ENCODE data around the gene SLC28A3.
"Not testable (repeated sequence)": the region's sequence is repeated elsewhere in the genome, so short reads cannot be mapped to it uniquely, and the experiment has no call there.

The SLC28A3 gene

GRCh38 chr9:84340535-84340934 is at the start of gene SLC28A3:
TSS of gene SLC28A3 (minus strand) at chr9:84340758. CDS start at chr9:84340633, 125 bp downstream.
- no peak for DNase-seq

GRCh38 chr9:84390254-84390653 is 49.7 kb upstream of the SLC28A3 start:
- DNase-seq: not testable (repeated sequence)

DNA sequence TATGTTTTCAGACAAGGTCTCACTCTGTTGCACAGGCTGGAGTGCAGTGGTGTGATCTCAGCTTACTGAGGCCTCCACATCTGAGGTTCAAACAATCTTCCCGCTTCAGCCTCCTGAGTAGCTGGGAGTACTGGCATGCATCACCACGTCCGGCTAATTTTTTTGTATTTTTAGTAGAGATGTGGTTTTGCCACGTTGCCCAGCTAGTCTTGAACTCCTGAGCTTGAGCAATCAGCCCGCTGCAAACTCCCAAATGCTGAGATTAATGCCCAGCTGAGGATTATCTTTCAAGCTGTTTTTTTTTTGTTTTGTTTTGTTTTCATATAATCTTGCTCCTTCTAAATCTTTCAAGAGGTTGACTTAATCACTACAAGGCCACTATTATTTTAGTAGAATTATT is 47.3 kb upstream of the SLC28A3 start:
- DNase-seq: no peak

- no peak for DNase-seq
Observed at GRCh38 chr9:84386753-84387152, 46.2 kb upstream of the SLC28A3 start.

GRCh38 chr9:84385386-84386040 is 45.0 kb upstream of the SLC28A3 start:
- DNase-seq: no peak

- DNase-seq: no peak
Observed at GRCh38 chr9:84384617-84385016, 44.1 kb upstream of the SLC28A3 start.

DNA sequence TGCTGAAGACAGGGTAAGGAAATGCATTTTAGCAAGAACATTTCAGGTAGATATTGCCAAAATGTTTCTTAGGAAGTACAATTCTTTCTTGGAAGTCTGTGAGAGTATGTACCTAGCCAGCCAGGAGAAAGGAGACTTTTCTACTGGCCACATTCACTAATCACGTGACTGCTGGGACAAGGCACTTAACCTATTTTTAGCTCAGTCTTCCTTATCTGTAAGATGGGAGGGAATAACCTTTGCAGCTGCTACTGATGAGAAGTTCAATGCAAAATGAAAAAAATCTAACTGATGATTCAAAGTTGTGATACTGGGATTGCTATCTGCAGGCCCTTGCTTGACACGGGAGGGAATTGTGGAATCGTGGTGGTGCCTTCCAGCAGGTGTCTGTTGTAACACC is 42.6 kb upstream of the SLC28A3 start:
- DNase-seq: no peak

DNA sequence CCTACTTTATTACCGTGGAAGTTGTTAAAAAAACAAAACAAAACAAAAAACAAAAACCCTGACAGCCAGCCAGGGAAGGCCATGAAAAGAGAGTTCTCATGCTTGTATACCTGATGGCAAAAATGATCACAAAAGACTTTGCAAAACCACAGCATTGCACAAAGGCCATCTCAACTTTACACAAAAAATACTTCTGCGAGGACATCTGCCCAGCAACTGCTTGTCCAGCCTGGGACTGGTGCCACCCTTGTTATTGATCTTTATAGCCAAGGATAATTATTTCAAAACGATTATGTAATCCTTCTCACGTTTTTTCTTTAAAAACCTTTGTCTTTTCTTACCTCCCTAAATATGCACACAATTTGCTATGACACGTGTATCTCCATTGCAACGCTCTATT is 42.2 kb upstream of the SLC28A3 start:
- no peak for DNase-seq

- no peak for DNase-seq
Observed at GRCh38 chr9:84381508-84381907, 41.0 kb upstream of the SLC28A3 start.

- no peak for DNase-seq
Observed at GRCh38 chr9:84379740-84380139, 39.2 kb upstream of the SLC28A3 start.

GRCh38 chr9:84375954-84376353 is 35.4 kb upstream of the SLC28A3 start:
- DNase-seq: no peak

- DNase-seq: no peak
Observed at GRCh38 chr9:84374516-84374915, 34.0 kb upstream of the SLC28A3 start.

DNA sequence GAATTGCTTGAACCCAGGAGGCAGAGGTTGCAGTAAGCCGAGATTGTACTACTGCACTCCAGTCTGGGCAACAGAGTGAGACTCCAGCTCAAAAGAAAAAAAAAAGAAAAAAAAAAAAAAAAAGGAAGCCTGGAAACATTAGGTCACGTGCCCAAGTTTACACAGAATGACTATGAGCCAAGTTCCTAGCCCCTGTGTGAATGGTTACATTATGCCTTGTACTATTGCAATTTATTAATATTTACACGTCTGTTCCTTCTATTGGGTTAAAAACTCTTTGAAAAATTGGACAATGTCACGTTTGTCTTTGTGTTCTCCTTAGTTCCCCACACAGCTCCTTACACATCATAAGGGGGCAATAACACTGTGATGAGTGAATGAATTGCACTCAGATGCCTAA is 33.5 kb upstream of the SLC28A3 start:
- no peak for DNase-seq

GRCh38 chr9:84371737-84372136 is 31.2 kb upstream of the SLC28A3 start:
- DNase-seq: no peak

- DNase-seq: no peak
Observed at GRCh38 chr9:84368601-84369000, 28.0 kb upstream of the SLC28A3 start.

DNA sequence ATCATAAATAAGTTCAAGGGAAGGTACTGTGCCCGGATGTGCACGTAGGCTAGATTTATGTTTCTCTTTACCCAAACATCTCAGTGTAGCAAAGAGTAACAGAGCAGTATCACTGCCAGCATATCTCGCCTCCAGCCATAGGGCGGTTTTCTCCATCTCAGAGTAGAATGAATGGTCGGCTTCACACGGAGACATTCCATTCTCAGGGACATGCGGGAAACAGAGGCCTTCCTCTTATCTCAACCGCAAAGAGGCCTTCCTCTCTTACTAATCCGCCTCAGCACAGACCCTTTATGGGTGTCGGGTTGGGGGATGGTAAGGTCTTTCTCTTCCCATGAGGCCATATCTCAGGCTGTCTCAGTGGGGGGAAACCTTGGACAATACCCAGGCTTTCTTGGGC is 27.2 kb upstream of the SLC28A3 start:
- not testable (repeated sequence) for DNase-seq

- no peak for DNase-seq
Observed at GRCh38 chr9:84366683-84367082, 26.1 kb upstream of the SLC28A3 start.

GRCh38 chr9:84364894-84365490 is 24.4 kb upstream of the SLC28A3 start:
- not testable (repeated sequence) for DNase-seq

- no peak for DNase-seq
Observed at GRCh38 chr9:84361645-84362044, 21.1 kb upstream of the SLC28A3 start.

- no peak for DNase-seq
Observed at GRCh38 chr9:84357275-84357674, 16.7 kb upstream of the SLC28A3 start.

- no peak for DNase-seq
Observed at GRCh38 chr9:84354035-84354434, 13.5 kb upstream of the SLC28A3 start.

GRCh38 chr9:84349671-84350070 is 9.1 kb upstream of the SLC28A3 start:
- DNase-seq: no peak

GRCh38 chr9:84343111-84343521 is 2.6 kb upstream of the SLC28A3 start:
- DNase-seq: no peak

DNA sequence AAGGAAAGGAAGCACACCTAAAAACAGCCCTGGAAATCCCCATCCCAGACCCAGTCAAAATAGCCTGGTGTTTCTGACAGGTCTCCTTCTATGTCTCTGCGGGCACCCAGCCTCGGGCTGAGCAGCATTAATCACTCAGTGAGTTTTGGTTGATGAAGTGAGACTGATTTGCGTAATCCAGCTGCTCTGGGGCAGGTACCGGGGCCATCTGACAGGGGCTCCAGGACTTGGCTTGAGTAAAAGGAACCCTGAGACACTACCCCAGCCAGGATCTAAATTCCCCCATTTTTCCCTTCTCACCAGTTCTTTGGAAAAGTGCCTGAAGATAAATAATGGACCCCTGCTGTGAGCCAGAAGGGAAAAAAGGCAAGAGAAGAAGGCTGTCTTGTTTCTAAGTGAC is 596 bp downstream of the SLC28A3 start:
- DNase-seq: no peak

DNA sequence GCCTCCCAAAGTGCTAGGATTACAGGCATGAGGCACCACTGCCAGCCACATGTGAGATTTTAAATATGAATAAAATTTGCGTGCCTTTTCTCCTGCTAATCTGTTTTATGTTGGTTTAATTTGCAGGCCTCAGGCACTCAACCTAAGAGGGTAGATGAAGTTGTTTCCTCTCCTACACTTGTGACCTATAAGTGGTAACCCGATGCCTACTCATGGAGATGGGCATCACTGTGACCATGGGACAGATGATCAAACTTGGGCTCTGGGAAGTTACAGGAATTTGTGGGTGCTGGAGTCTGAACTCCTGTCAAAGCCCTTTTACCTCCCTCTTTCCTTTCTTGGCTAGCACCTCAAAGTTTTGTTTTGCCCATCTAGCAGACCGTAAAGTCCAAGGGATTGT is 1.1 kb downstream of the SLC28A3 start:
- DNase-seq: no peak
